HG03432 (cell line): ENCODE results near the gene KCNQ1.

Source experiments
- ATAC-seq: cut with Tn5 transposase; IDR thresholded peaks from one replicate; pipeline ENCODE4 v1.9.1; 2021; ENCODE audit warnings: mild to moderate bottlenecking, moderate library complexity; ENCODE audit not compliant: unreplicated experiment

KCNQ1 gene

GRCh38 chr11:2826679-2827056 lies 381.9 kb downstream of the KCNQ1 start:
- no peak for ATAC-seq

- no peak for ATAC-seq
Observed at GRCh38 chr11:2827256-2827655, 382.4 kb downstream of the KCNQ1 start.

GRCh38 chr11:2827792-2828191 lies 383.0 kb downstream of the KCNQ1 start:
- no peak for ATAC-seq

GRCh38 chr11:2828585-2829330 lies 383.9 kb downstream of the KCNQ1 start:
- no peak for ATAC-seq

- ATAC-seq: no peak
Observed at GRCh38 chr11:2830030-2830812, 385.4 kb downstream of the KCNQ1 start.

- ATAC-seq: no peak
Observed at GRCh38 chr11:2830886-2831285, 386.1 kb downstream of the KCNQ1 start.

GRCh38 chr11:2831781-2832532 lies 387.1 kb downstream of the KCNQ1 start:
- ATAC-seq: no peak

- ATAC-seq: no peak
Observed at GRCh38 chr11:2832533-2833020, 387.8 kb downstream of the KCNQ1 start.

- no peak for ATAC-seq
Observed at GRCh38 chr11:2833051-2833715, 388.4 kb downstream of the KCNQ1 start.

GRCh38 chr11:2833716-2834502 lies 389.1 kb downstream of the KCNQ1 start:
- no peak for ATAC-seq

GRCh38 chr11:2834503-2835273 lies 389.9 kb downstream of the KCNQ1 start:
- no peak for ATAC-seq

GRCh38 chr11:2835296-2835695 lies 390.5 kb downstream of the KCNQ1 start:
- ATAC-seq: no peak

GRCh38 chr11:2835751-2836150 lies 390.9 kb downstream of the KCNQ1 start:
- ATAC-seq: no peak

GRCh38 chr11:2836315-2837095 lies 391.7 kb downstream of the KCNQ1 start:
- ATAC-seq: no peak

GRCh38 chr11:2837096-2837601 lies 392.3 kb downstream of the KCNQ1 start:
- no peak for ATAC-seq

- ATAC-seq: no peak
Observed at GRCh38 chr11:2837651-2838050, 392.8 kb downstream of the KCNQ1 start.

GRCh38 chr11:2838091-2838490 lies 393.3 kb downstream of the KCNQ1 start:
- no peak for ATAC-seq

GRCh38 chr11:2838676-2839294 lies 394.0 kb downstream of the KCNQ1 start:
- no peak for ATAC-seq
